GM23338 (cell line): ENCODE results near the gene FANCC. TPM values are rescaled to one million over a fixed set of nuclear protein-coding genes. Genes with fewer than 3 reads are reported as not detected.

Source experiments
- ATAC-seq: fragments of 200-7000 bp; cut with Tn5 transposase; 3 replicates; pipeline ENCODE4 v1.9.1; 2020
- DNase-seq: peaks from one replicate; pipeline ENCODE4 v3.0.0-alpha.2; 2015; ENCODE audit warnings: low spot score
- H2AFZ ChIP-seq: fragments of 200-600 bp; sonication (generic); 2 replicates; pipeline ENCODE4 v1.8.0; 2016; ENCODE audit warnings: antibody characterized with exemption, mild to moderate bottlenecking, moderate library complexity
- H3F3A ChIP-seq: fragments of 200-600 bp; sonication (generic); replicated peaks from 2 replicates; pipeline ENCODE4 v1.8.0; 2017; ENCODE audit warnings: antibody characterized with exemption, mixed run types, low read depth
- H3K27ac ChIP-seq: fragments of 200-600 bp; sonication (generic); 2 replicates; pipeline ENCODE4 v1.6.1; 2016; ENCODE audit warnings: low read depth
- H3K27me3 ChIP-seq: fragments of 200-600 bp; sonication (generic); 2 replicates; pipeline ENCODE4 v1.8.0; 2016; ENCODE audit warnings: mild to moderate bottlenecking, mixed run types, moderate library complexity; ENCODE audit not compliant: insufficient read depth
- H3K36me3 ChIP-seq: fragments of 200-600 bp; sonication (generic); 2 replicates; pipeline ENCODE4 v1.8.0; 2016; ENCODE audit warnings: mild to moderate bottlenecking; ENCODE audit not compliant: insufficient read depth
- H3K4me1 ChIP-seq: fragments of 200-600 bp; sonication (generic); 2 replicates; pipeline ENCODE4 v1.8.0; 2016; ENCODE audit warnings: mild to moderate bottlenecking, moderate library complexity; ENCODE audit not compliant: insufficient read depth
- H3K4me2 ChIP-seq: fragments of 200-600 bp; sonication (generic); 2 replicates; pipeline ENCODE4 v1.7.1; 2017; ENCODE audit warnings: mixed run types
- H3K4me3 ChIP-seq: fragments of 200-600 bp; sonication (generic); 2 replicates; pipeline ENCODE4 v1.6.1; 2016; ENCODE audit warnings: mixed run types
- H3K79me2 ChIP-seq: fragments of 200-600 bp; sonication (generic); replicated peaks from 2 replicates; pipeline ENCODE4 v1.8.0; 2017; ENCODE audit warnings: mild to moderate bottlenecking; ENCODE audit not compliant: insufficient read depth
- H3K9me2 ChIP-seq: fragments of 200-600 bp; sonication (generic); 2 replicates; pipeline ENCODE4 v1.8.0; 2017; ENCODE audit not compliant: insufficient read depth
- H4K20me1 ChIP-seq: fragments of 200-600 bp; sonication (generic); replicated peaks from 2 replicates; pipeline ENCODE4 v1.8.0; 2017; ENCODE audit warnings: mild to moderate bottlenecking; ENCODE audit not compliant: insufficient read depth
- H3K27ac Mint-ChIP-seq: 2 replicates; pipeline ENCODE4 v1.8.0; 2020; ENCODE audit warnings: inconsistent platforms, mild to moderate bottlenecking, moderate library complexity, mixed read lengths
- H3K27me3 Mint-ChIP-seq: 3 replicates; pipeline ENCODE4 v1.8.0; 2022; ENCODE audit warnings: low read depth, mild to moderate bottlenecking, moderate library complexity, mixed read lengths, inconsistent platforms; ENCODE audit not compliant: insufficient read depth, poor library complexity
- H3K36me3 Mint-ChIP-seq: 3 replicates; pipeline ENCODE4 v1.8.0; 2021; ENCODE audit warnings: low read depth, mild to moderate bottlenecking, inconsistent platforms, moderate library complexity, mixed read lengths
- H3K4me1 Mint-ChIP-seq: 3 replicates; pipeline ENCODE4 v1.8.0; 2020; ENCODE audit warnings: mild to moderate bottlenecking, inconsistent platforms, mixed read lengths
- H3K4me3 Mint-ChIP-seq: 3 replicates; pipeline ENCODE4 v1.8.0; 2021; ENCODE audit warnings: moderate library complexity, mild to moderate bottlenecking, inconsistent platforms, mixed read lengths
- H3K9me3 Mint-ChIP-seq: 3 replicates; pipeline ENCODE4 v1.8.0; 2020; ENCODE audit warnings: moderate library complexity, mild to moderate bottlenecking, inconsistent platforms, mixed read lengths
- CREB1 ChIP-seq: fragments of 250-450 bp; sonication (Bioruptor Pico); IDR thresholded peaks from 2 replicates; pipeline ENCODE4 v1.5.0; 2020; ENCODE audit warnings: low read depth, mild to moderate bottlenecking, moderate library complexity
- EZH2 ChIP-seq: fragments of 200-600 bp; sonication (generic); IDR thresholded peaks from one replicate; pipeline ENCODE4 v1.8.0; 2017; ENCODE audit warnings: antibody characterized with exemption, mild to moderate bottlenecking, low read depth; ENCODE audit not compliant: unreplicated experiment
- EZH2phosphoT487 ChIP-seq: fragments of 200-600 bp; sonication (generic); IDR thresholded peaks from one replicate; pipeline ENCODE4 v1.8.1; 2018; ENCODE audit warnings: antibody characterized with exemption; ENCODE audit not compliant: unreplicated experiment
- NANOG ChIP-seq: IDR thresholded peaks from 2 replicates; pipeline ENCODE4 v1.6.1; 2016; ENCODE audit warnings: antibody characterized with exemption, borderline replicate concordance
- STAT1 ChIP-seq: IDR thresholded peaks from one replicate; pipeline ENCODE4 v1.6.1; 2016; ENCODE audit warnings: antibody characterized with exemption; ENCODE audit not compliant: unreplicated experiment
- ZNF114 ChIP-seq: fragments of 250-450 bp; sonication (Bioruptor Pico); IDR thresholded peaks from 2 replicates; pipeline ENCODE4 v1.5.0; 2020; ENCODE audit warnings: mild to moderate bottlenecking, moderate library complexity
- ZNF331 ChIP-seq: fragments of 250-450 bp; sonication (Bioruptor Pico); IDR thresholded peaks from 2 replicates; pipeline ENCODE4 v1.5.0; 2020; ENCODE audit warnings: low read depth, mild to moderate bottlenecking, moderate library complexity
- polyA plus RNA-seq: library from polyadenylated mRNA; unstranded; fragments of >200 nt; fragmentation: Nextera tagmentation; extraction: Ambion mirVana; gene quantifications from 2 replicates; pipeline ENCODE4 v1.2.1, GENCODE V29; 2016
- total RNA-seq: library from RNA; depleted of rRNA; stranded (reverse); fragments of >200 nt; shearing (Covaris generic); gene quantifications from 2 replicates; pipeline ENCODE4 v1.2.3, GENCODE V29; 2014
- TF ChIP-seq, protein P1 (sequence below), 2 experiments: fragments of 200-600 bp in 1 of 2; sonication (generic) in 1 of 2; conservative IDR thresholded peaks; 2 replicates each; pipeline versions ENCODE4 v1.5.1 to v1.6.1; 2016 to 2017; ENCODE audit warnings: antibody characterized with exemption in 2 of 2, low read depth in 2 of 2, mild to moderate bottlenecking in 2 of 2, moderate library complexity in 1 of 2
- TF ChIP-seq, protein P2 (sequence below): fragments of 250-450 bp; sonication (Bioruptor Pico); IDR thresholded peaks from 2 replicates; pipeline ENCODE4 v1.5.0; 2020; ENCODE audit warnings: mild to moderate bottlenecking, moderate library complexity
- TF ChIP-seq, protein P3 (sequence below): IDR thresholded peaks from 2 replicates; pipeline ENCODE4 v1.6.1; 2016; ENCODE audit warnings: antibody characterized with exemption
- TF ChIP-seq, protein P4 (sequence below): IDR thresholded peaks from one replicate; pipeline ENCODE4 v1.6.1; 2018; ENCODE audit warnings: antibody characterized with exemption; ENCODE audit not compliant: unreplicated experiment

FANCC gene
- total and polyA plus RNA-seq, 2 experiments from 2014 or later: 7.8 to 18.1 TPM

DNA sequence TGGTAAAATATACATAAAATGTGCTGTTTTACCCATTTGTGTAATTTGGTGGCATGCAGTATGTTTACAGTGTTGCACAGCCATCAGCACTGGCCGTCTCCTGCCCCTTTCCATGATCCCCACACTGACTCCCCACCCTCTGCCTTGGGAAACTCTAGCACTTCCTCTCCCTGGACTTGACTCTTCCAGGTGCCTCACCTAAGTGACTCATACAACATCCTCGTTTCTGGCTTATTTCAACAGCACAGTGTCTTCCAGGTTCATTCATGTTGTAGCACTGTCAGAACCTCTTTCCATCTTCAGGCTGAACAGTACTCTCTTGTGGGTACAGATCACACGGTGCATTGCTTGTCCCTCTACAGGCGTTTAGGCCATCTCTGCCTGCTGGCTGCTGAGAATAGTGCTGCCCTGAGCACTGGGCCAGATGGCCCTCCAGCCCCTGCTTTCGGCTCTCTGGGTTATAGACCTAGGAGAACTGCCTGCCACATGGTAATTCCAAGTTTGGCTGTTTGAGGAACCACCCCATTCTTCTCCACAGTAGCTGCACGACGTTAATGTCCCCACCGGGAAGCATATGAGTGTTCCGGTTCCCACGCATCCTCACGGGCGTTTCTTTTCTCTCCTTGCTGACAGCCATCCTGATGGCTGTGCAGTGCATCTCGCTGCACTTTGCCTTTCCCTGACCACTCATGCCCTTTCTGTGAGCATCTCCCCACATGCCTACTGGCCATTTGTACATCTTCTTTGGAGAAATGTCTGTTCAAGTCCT is 211.8 kb downstream of the FANCC start (continued):
- TF ChIP-seq, protein P1, sequence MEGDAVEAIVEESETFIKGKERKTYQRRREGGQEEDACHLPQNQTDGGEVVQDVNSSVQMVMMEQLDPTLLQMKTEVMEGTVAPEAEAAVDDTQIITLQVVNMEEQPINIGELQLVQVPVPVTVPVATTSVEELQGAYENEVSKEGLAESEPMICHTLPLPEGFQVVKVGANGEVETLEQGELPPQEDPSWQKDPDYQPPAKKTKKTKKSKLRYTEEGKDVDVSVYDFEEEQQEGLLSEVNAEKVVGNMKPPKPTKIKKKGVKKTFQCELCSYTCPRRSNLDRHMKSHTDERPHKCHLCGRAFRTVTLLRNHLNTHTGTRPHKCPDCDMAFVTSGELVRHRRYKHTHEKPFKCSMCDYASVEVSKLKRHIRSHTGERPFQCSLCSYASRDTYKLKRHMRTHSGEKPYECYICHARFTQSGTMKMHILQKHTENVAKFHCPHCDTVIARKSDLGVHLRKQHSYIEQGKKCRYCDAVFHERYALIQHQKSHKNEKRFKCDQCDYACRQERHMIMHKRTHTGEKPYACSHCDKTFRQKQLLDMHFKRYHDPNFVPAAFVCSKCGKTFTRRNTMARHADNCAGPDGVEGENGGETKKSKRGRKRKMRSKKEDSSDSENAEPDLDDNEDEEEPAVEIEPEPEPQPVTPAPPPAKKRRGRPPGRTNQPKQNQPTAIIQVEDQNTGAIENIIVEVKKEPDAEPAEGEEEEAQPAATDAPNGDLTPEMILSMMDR (conservative IDR thresholded peaks at IDR 0.05; ENCODE audit: low read depth in 2 of 2): no peak
- TF ChIP-seq EZH2phosphoT487 (no peak), EZH2 (no peak), ZNF331 (CRISPR knock-in tag) (no peak), ZNF114 (no peak)
- TF ChIP-seq, protein P2, sequence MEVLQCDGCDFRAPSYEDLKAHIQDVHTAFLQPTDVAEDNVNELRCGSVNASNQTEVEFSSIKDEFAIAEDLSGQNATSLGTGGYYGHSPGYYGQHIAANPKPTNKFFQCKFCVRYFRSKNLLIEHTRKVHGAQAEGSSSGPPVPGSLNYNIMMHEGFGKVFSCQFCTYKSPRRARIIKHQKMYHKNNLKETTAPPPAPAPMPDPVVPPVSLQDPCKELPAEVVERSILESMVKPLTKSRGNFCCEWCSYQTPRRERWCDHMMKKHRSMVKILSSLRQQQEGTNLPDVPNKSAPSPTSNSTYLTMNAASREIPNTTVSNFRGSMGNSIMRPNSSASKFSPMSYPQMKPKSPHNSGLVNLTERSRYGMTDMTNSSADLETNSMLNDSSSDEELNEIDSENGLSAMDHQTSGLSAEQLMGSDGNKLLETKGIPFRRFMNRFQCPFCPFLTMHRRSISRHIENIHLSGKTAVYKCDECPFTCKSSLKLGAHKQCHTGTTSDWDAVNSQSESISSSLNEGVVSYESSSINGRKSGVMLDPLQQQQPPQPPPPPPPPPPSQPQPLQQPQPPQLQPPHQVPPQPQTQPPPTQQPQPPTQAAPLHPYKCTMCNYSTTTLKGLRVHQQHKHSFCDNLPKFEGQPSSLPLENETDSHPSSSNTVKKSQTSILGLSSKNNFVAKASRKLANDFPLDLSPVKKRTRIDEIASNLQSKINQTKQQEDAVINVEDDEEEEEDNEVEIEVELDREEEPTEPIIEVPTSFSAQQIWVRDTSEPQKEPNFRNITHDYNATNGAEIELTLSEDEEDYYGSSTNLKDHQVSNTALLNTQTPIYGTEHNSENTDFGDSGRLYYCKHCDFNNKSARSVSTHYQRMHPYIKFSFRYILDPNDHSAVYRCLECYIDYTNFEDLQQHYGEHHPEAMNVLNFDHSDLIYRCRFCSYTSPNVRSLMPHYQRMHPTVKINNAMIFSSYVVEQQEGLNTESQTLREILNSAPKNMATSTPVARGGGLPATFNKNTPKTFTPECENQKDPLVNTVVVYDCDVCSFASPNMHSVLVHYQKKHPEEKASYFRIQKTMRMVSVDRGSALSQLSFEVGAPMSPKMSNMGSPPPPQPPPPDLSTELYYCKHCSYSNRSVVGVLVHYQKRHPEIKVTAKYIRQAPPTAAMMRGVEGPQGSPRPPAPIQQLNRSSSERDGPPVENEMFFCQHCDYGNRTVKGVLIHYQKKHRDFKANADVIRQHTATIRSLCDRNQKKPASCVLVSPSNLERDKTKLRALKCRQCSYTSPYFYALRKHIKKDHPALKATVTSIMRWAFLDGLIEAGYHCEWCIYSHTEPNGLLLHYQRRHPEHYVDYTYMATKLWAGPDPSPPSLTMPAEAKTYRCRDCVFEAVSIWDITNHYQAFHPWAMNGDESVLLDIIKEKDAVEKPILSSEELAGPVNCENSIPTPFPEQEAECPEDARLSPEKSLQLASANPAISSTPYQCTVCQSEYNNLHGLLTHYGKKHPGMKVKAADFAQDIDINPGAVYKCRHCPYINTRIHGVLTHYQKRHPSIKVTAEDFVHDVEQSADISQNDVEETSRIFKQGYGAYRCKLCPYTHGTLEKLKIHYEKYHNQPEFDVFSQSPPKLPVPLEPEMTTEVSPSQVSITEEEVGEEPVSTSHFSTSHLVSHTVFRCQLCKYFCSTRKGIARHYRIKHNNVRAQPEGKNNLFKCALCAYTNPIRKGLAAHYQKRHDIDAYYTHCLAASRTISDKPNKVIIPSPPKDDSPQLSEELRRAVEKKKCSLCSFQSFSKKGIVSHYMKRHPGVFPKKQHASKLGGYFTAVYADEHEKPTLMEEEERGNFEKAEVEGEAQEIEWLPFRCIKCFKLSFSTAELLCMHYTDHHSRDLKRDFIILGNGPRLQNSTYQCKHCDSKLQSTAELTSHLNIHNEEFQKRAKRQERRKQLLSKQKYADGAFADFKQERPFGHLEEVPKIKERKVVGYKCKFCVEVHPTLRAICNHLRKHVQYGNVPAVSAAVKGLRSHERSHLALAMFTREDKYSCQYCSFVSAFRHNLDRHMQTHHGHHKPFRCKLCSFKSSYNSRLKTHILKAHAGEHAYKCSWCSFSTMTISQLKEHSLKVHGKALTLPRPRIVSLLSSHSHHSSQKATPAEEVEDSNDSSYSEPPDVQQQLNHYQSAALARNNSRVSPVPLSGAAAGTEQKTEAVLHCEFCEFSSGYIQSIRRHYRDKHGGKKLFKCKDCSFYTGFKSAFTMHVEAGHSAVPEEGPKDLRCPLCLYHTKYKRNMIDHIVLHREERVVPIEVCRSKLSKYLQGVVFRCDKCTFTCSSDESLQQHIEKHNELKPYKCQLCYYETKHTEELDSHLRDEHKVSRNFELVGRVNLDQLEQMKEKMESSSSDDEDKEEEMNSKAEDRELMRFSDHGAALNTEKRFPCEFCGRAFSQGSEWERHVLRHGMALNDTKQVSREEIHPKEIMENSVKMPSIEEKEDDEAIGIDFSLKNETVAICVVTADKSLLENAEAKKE (CRISPR knock-in tag): no peak

DNA sequence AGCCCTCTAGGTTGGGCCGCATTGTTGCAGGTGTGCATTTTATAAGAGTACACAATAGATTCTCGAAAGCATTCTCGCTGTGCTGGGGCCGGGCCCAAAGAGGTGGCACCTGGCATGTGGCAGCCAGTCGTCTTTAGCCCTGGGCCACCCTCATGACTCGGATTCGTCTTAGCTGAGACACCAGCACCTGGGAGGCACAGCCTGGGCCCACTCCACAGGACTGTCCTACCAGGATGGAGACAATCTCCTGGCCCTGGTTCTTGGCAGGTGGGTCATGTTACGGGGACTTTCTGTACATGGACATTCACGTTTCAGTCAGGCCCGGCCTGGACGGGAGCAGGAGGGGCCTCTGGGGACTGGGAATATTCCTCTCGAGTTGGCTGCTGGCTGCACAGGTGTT is 212.5 kb downstream of the FANCC start:
- Histone ChIP-seq H3K4me3 (no peak overlapping the region), H3K79me2 (no peaks in the 10 kb centered on the region), H3K9me2 (no peaks in the 10 kb centered on the region), H3K4me1 (no peaks in the 10 kb centered on the region; the same call in 1 of the 2 replicates), H3K36me3 (0 out of 2 replicates have a peak, but pooled peaks cover 4% of the 10 kb centered on the region), H3K4me2 (no peak overlapping the region), H4K20me1 (no peaks in the 10 kb centered on the region), H3F3A (no peaks in the 10 kb centered on the region), H2AFZ (no peak overlapping the region), H3K27me3 (no peaks in the 10 kb centered on the region), H3K27ac (no peak overlapping the region)
- DNase-seq (no peak), ATAC-seq (no peak)
- peaks cover 11% of the 10 kb centered on the region for H3K4me1 Mint-ChIP-seq
- H3K27ac Mint-ChIP-seq: no peak overlapping the region
- H3K9me3 Mint-ChIP-seq: no peaks in the 10 kb centered on the region
- H3K27me3 Mint-ChIP-seq: peaks cover 10% of the 10 kb centered on the region
- no peak overlapping the region for H3K4me3 Mint-ChIP-seq
- peaks cover 13% of the 10 kb centered on the region; the same call in 2 of the 3 replicates for H3K36me3 Mint-ChIP-seq
- TF ChIP-seq EZH2phosphoT487 (no peak), EZH2 (no peak), STAT1 (no peak), NANOG (no peak), CREB1 (CRISPR knock-in tag) (no peak), ZNF331 (CRISPR knock-in tag) (no peak), ZNF114 (no peak)
- TF ChIP-seq, protein P3, sequence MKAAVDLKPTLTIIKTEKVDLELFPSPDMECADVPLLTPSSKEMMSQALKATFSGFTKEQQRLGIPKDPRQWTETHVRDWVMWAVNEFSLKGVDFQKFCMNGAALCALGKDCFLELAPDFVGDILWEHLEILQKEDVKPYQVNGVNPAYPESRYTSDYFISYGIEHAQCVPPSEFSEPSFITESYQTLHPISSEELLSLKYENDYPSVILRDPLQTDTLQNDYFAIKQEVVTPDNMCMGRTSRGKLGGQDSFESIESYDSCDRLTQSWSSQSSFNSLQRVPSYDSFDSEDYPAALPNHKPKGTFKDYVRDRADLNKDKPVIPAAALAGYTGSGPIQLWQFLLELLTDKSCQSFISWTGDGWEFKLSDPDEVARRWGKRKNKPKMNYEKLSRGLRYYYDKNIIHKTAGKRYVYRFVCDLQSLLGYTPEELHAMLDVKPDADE: no peak
- TF ChIP-seq, protein P4, sequence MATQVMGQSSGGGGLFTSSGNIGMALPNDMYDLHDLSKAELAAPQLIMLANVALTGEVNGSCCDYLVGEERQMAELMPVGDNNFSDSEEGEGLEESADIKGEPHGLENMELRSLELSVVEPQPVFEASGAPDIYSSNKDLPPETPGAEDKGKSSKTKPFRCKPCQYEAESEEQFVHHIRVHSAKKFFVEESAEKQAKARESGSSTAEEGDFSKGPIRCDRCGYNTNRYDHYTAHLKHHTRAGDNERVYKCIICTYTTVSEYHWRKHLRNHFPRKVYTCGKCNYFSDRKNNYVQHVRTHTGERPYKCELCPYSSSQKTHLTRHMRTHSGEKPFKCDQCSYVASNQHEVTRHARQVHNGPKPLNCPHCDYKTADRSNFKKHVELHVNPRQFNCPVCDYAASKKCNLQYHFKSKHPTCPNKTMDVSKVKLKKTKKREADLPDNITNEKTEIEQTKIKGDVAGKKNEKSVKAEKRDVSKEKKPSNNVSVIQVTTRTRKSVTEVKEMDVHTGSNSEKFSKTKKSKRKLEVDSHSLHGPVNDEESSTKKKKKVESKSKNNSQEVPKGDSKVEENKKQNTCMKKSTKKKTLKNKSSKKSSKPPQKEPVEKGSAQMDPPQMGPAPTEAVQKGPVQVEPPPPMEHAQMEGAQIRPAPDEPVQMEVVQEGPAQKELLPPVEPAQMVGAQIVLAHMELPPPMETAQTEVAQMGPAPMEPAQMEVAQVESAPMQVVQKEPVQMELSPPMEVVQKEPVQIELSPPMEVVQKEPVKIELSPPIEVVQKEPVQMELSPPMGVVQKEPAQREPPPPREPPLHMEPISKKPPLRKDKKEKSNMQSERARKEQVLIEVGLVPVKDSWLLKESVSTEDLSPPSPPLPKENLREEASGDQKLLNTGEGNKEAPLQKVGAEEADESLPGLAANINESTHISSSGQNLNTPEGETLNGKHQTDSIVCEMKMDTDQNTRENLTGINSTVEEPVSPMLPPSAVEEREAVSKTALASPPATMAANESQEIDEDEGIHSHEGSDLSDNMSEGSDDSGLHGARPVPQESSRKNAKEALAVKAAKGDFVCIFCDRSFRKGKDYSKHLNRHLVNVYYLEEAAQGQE: no peak
